Endometrial microvascular endothelial cells (primary cell): ENCODE results near the gene ANGEL1. TPM values are rescaled to one million over a fixed set of nuclear protein-coding genes. Genes with fewer than 3 reads are reported as not detected.

ENCODE experiments used
- in situ Hi-C: cut with HindIII; loops from 2 replicates; pipeline ENCODE4 v1.10.0; 2017; ENCODE audit warnings: low sequenced_read_pairs, low pct_unique_long_range_greater_than_20kb; ENCODE audit errors: inconsistent ontology term
- total RNA-seq: library from RNA; depleted of rRNA; stranded (reverse); fragments of >200 nt; gene quantifications from one replicate; pipeline ENCODE4 v1.2.3, GENCODE V29; 2015; ENCODE audit errors: inconsistent ontology term

ANGEL1 gene
- total RNA-seq, 1 donor from 2014 or later, result 10.2 TPM

DNA sequence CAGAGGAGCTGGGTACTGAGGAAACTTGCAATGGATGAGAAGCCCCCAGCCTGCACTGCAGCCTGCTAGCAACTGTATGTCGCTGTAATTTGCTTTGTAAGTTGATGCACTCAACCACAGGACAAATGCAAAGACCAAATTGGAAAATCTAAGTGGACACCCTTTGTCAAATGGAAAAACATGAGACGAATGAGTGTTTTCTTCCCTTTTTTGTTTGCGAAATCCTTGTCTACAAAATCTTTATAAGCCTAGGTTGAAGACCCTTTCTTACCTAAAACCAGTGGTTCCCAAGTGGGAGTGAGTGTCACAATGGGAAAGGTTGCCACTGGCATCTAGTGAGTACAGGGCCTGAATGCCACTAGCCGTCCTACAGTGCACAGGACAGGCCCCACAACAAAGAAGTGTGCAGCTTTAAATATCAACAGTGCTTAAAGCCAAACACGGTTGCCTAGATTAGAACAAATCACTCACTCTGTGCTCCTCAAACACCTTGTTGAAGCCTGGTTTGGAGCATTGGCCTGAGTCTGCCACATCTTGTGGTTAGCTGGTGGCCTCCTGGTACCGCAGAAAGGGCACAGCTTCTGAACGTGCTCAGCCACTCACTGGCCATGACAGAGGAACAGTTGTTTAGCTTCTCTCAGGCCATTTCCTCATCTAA is 59.0 kb downstream of the ANGEL1 start:
- in situ Hi-C loops, result no loop called here

DNA sequence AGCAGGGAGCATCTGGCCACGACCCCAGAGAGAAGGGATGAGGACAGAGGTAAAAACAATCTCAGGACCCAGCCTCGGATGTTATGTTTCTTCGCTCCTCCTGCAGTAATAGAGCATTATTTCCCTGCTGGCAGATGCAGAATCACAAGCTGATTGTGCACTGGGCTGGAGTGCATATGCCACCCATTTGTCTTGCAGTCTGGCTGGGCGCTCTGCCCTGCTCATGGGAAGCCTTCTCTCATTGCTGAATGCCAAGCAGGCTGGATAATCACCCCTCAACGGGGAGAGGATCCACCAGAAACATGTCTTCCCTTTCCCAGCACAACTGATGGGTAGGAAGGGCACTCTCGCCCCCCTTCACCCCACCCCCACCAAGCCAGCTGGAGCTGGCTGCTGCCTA is 59.9 kb downstream of the ANGEL1 start:
- in situ Hi-C loops, result no loop called here

DNA sequence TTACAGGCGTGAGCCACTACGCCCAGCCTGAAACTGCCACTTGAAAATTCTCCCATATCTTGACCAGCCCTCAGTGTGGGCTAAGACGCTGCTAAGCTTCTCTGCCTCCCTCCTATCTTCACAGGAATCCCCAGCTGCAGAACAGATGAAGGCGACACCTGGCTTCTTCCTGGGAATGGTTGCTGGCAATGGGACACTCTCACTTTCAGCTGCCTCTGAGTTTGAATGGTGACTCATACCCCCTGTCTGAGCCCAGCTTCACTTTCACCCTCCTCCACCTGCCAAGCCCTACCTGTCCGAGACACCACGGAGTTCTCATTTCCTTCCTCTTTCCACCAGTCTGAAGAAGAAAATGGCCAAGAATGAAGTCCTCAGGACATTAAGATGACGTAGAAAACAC is 69.7 kb downstream of the ANGEL1 start:
- in situ Hi-C loops, result no loop called here

DNA sequence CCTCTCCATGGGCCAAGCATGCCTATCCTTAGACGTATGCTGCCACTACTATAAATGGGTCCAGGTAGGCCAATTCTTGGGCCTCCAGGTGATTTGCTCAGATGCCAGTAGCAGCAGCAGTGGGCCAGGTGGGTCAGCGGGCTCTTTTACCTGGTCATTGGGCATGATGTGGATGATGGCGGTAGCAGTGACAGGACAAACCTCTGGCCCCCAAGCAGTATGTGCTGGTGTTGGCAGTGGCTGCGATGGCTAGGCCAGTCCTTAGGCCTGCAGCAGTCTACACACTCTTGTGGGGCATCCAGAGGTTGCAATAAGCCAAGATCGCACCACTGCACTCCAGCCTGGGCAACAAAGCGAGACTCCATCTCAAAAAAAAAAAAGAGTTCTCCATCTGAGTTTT is 70.5 kb downstream of the ANGEL1 start:
- in situ Hi-C loops, result no loop called here

DNA sequence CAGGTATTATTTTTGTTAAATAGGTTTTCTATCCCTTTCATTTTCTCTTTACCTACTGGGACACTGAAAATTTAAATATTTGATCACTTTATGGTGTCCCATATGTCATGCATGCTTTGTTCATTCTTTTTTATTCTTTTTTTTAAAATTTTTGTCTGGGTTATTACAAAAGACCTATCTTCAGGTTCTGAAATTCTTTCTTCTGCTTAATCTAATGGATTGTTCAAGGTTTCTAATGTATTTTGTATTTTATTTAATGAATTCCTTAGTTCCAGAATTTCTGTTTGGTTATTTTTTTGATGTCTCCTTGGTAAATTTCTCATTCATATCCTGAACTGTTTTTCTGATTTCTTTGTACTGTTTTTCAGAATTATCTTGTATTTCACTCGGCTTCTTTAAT is 71.6 kb downstream of the ANGEL1 start:
- in situ Hi-C loops, result no loop called here

Other genes with a start within 250 kb of the ANGEL1 start
- 8.9 TPM for gene VASH1, start 51.4 kb downstream of the ANGEL1 start, total RNA-seq
- gene LRRC74A, start 13.5 kb upstream of the ANGEL1 start, total RNA-seq, result not detected
- gene IRF2BPL, start 215.8 kb upstream of the ANGEL1 start, total RNA-seq, result 21.6 TPM